ENCODE results near the gene NSUN5.
"Not testable (repeated sequence)": the region's sequence is repeated elsewhere in the genome, so short reads cannot be mapped to it uniquely, and the experiment has no call there.

NSUN5 gene

DNA sequence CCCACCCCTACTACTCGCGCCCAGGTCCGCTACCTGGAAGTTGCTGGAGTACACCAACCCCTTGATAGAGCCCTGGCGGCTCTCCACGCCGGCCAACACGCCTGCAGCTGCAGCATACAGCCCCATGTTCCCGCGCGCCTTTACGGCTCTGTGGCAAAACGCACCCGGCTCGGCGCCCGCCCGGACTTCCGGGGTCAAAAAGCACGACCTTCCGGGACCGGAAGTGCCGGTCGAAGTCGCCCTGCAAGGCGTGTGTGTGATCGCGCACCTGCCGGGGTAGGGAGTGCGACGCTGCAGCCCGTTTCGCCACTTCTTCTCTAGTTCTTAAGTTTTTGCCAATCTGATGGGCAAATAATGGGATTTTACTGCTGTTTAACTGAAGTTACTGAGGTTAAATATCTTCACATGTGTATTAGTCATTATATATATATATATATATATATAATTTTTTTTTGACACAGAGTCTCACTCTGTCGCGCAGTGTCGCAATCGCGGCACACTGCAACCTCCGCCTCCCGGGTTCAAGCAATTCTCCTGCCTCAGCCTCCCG lies at the start of gene NSUN5:
Gene NSUN5 (minus strand): TSS at position 162 of the 550 bp plus-strand sequence. CDS start 36 bp downstream, at position 126.
- DNase-seq (ENCODE audit: low read depth): peak; percentile 79

DNA sequence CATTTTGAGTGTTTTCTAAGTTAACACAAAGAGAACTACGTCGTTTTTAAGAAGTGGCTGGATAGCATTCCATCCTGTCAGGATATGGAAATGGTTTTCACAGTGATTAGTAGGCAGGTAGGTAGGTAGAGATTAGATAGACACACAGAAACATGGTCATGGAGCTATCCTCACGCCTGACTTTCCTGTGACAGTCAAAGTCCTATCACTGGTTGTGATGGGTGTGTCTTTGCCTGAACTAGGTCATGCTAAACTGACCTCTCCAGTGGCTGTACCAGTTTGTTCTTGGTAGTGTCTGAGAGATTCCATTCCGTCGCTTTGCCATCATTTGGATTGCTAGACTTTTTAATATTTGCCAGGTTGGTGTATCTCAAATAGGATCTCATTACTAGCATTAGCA lies 47.5 kb upstream of the NSUN5 start:
- no peak for DNase-seq (ENCODE audit: low read depth)

GRCh38 chr7:73354821-73355220 lies 46.2 kb upstream of the NSUN5 start:
- DNase-seq (ENCODE audit: low read depth): no peak

- no peak for DNase-seq (ENCODE audit: low read depth)
Observed at GRCh38 chr7:73354196-73354595, 45.6 kb upstream of the NSUN5 start.

DNA sequence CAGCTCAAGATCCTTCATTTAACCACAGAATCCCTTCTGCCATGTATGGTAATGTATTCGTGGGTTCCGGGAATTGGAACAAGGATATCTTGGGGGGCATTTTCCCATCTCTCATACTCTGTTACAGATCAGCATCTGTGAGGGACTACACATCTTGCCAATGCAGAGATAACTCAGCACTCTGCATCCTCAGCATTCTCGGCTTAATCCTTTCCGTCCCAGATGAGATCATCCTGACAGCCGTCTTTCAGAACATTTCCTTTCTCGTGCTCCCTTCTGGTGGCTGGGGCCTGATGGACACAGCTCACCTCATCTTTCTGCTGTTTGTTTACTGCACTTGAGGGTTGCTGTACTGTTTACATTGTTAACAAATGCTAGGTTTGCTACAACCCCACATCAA lies 44.6 kb upstream of the NSUN5 start:
- DNase-seq (ENCODE audit: low read depth): no peak

DNA sequence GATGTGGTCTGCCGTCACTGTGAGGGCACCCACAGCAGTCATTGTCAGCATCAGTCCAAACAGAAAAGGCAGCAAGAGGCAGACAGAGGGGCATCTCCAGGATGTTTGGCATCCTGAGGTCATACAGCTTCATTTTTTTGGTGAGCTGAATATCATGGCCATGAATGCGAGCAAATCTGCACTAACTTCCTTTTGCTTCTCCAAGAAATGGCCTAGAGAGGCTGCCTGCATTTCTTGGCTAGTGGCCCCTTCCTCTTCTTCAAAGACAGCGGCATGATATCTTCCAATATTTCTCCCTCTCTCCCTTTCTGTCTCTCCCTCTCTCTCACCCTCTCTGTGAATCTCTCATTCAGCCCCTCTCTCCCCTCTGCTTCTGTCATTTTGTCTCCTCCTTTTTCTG lies 44.2 kb upstream of the NSUN5 start:
- DNase-seq (ENCODE audit: low read depth): no peak

GRCh38 chr7:73351447-73352167 lies 43.0 kb upstream of the NSUN5 start:
- no peak for DNase-seq (ENCODE audit: low read depth)

DNA sequence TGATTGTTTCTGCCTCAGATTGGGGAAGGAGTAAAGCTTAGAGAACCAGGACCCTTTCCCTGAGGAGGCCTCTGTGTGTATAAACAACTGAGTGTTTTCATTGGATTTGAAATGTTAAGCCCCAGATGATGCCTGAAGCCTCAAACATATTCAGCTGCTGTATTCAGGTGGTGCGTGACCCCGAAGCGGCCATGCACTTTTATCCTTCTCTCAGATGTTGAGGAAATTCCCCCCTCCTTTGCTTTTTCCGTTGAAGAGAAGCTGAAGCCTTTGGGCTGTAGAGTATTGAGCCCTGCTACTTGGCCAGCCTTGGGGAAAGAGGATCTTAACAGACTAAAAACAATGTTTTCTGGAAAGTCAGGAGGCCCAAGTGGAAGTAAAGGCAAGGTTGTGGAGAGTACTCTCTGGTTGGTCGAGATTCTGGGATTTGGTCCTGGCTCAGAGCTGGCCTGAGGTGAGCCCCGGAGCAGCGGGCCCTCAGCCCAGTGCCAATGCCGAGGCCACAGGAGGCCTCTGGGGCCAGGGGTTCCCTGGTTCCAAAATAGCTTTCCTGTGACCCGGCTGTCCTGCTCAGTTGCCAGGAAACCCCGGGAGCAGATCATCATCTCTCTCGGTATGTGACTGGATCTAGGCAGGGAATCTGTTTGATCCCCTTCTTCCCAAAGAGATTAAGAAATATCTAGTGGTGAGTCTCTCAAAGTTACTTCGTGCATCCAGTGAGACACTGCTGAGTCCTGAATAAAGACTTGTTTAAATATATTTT lies 41.9 kb upstream of the NSUN5 start:
- no peak for DNase-seq (ENCODE audit: low read depth)

GRCh38 chr7:73349763-73350162 lies 41.1 kb upstream of the NSUN5 start:
- DNase-seq (ENCODE audit: low read depth): no peak

DNA sequence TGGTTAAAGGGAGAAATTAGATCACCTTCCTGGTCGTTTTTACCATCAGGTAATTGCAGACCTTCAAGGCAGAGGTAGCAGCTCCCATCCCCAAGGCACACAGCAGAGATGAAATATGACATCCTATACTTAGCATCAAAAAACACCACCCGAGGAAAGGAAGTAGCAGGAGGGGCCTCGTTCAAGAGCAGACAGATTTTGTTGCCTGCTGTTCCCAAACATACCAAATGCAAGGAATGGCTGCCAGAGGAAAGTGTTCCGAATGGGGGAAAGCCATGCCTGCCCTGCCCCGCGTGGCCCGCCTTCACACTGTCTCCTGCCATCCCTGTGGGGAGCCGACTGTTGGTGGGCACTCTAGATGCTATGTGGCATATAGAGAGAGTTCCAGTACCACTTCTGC lies 37.3 kb upstream of the NSUN5 start:
- no peak for DNase-seq (ENCODE audit: low read depth)

- DNase-seq (ENCODE audit: low read depth): no peak
Observed at GRCh38 chr7:73345538-73345937, 36.9 kb upstream of the NSUN5 start.

DNA sequence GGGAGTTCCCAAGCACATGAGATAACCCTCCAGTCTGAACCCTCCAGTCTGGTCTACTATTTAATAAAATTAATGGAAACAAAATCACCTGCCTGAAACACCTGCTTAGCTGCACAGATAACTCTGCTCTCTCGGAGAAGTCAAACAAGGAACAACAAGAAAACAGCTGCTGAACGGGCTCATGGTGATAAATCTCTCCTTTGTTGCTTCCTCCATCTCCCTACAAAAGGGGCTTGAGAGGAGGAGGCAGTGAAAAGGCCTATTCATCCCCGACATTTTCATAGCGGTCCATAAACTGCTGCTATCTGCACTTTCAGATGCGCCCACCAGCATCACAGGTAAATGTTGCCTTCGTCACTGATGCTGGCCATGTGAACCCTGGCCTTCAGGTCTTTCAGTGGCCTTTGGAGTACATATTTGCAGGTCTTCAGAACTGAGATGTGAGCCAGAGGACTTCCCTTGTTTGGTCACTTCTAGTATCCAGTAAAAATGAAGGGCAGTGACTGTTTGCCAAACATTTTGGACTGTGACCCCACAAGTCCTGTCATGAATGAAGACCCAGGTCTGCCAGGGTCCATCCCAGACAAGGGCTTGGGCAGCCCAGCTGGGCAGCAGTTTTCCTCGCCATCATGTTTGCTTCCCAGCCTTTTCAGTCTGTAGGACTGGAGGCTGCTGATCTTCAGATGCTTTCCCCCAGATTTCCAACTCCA lies 35.2 kb upstream of the NSUN5 start:
- no peak for DNase-seq (ENCODE audit: low read depth)

- no peak for DNase-seq (ENCODE audit: low read depth)
Observed at GRCh38 chr7:73342645-73343044, 34.0 kb upstream of the NSUN5 start.

DNA sequence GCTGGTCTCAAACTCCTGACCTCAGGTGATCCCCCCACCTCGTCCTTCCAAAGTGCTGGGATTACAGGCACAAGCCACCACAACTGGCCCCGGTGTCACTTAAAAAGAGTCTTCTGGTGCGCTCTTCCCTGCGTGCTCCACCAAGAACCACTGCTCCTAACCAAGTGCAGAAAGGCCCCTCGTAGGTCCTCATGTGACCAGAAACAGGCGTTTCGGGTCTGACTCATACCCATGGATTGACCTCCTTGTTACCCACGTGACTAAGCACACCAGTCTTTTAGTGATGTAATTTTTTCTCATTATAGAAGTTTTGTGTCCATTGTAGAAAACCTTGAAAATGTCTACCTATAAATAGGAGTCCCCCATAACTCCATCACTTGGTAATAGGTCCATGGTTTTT lies 33.3 kb upstream of the NSUN5 start:
- no peak for DNase-seq (ENCODE audit: low read depth)

GRCh38 chr7:73340514-73340913 lies 31.9 kb upstream of the NSUN5 start:
- no peak for DNase-seq (ENCODE audit: low read depth)

- DNase-seq (ENCODE audit: low read depth): no peak
Observed at GRCh38 chr7:73338321-73338720, 29.7 kb upstream of the NSUN5 start.

GRCh38 chr7:73332447-73332846 lies 23.8 kb upstream of the NSUN5 start:
- no peak for DNase-seq (ENCODE audit: low read depth)

GRCh38 chr7:73330772-73331171 lies 22.1 kb upstream of the NSUN5 start:
- DNase-seq (ENCODE audit: low read depth): no peak

DNA sequence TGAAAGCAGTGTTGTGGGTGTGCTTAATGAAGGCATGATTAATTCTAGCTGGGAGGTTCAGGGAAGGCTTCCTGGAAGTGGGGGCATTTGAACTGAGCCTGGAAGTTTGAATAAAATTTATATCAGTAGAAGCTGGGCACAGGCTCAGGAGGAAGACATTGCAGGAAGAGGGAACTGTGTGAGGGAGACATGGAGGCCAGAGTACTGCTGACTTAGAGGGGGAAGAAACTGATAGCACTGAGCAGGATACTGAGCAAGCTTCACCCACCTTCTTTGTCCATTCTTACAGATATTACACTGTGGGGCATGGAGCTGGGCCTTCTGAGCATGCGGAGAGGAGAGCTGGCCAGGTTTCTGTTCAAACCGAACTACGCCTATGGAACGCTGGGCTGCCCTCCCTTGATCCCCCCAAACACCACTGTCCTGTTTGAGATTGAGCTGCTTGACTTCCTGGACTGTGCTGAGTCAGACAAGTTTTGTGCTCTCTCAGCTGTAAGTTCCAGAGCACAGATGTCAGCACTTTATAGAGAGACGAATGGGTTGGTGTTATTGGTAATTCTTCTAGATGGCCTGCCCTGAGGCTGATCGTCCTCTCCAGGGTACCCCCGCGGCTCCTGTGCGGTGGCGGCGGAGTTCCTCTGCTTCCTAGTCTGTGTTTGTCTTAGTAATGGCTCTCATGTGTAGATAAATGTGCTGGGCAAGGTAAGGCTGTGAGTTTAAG lies 21.4 kb upstream of the NSUN5 start:
- DNase-seq (ENCODE audit: low read depth): no peak

DNA sequence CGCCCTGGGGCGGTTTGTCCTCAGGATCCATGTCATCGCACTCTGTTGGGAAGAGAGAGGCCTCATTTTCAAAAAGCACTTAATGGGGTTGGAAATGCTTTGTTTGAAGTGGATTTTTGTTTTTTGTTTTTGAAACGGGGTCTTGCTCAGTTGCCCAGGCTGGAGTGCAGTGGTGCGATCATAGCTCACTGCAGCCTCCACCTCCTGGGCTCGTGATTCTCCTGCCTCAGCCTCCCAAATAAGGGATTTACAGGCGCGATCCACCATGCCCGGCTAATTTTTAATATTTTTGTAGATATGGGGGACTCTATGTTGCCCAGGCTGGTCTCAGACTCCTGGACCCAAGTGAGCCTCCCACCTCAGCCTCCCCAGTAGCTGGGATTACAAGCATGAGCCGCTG lies 20.1 kb upstream of the NSUN5 start:
- DNase-seq (ENCODE audit: low read depth): no peak

DNA sequence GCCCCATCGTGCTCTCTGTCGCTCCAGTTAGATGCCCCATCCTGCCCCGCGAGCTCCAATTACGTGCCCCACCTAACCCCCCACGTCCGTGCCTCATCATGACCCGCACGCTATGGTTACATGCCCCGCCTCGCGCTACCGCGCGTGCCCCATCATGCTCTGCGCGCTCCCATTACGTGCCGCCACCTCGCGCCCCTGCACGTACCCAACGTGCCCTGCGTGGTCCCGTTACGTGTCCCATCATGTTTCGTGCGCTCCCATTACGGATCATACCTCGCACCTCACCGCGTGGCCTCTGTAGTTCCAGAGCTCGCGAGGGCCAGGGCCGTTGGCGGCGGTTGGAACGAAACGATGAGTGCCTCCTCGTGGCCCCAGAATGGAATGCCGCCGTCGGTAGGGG lies 19.3 kb upstream of the NSUN5 start, which contains the start of the genes FKBP6 and TRIM50:
Gene FKBP6 (plus strand): TSS at position 240 of the 400 bp plus-strand sequence. CDS start 268 bp downstream, outside the sequence.
Gene TRIM50 (minus strand): TSS at position 161 of the 400 bp plus-strand sequence. CDS start 3,295 bp downstream, outside the sequence.
- DNase-seq (ENCODE audit: low read depth): not testable (repeated sequence)

GRCh38 chr7:73327449-73327848 lies 18.8 kb upstream of the NSUN5 start:
- not testable (repeated sequence) for DNase-seq (ENCODE audit: low read depth)

Measured in stimulated activated CD8-positive, alpha-beta memory T cell treated with anti-CD3 and anti-CD28 coated beads, Interleukin-12 subunit alpha, Interleukin-12 subunit beta, amount 100 ng/mL, for 4 hours (primary cell).